ENCODE results near the gene ZNF454.

GRCh38 chr5:179006564-179006963, 65.6 kb downstream of the ZNF454 start:
- TF ChIP-seq TAF1 (IDR thresholded peaks at IDR 0.05; ENCODE audit: borderline replicate concordance, insufficient read depth, low read length) = no peak
- TF ChIP-seq POLR2AphosphoS5 (IDR thresholded peaks at IDR 0.05; ENCODE audit: low read depth, low read length) = no peak
- no peak for TF ChIP-seq SIN3A (IDR thresholded peaks at IDR 0.05; ENCODE audit: borderline replicate concordance, insufficient read depth, low read length)
- TF ChIP-seq, protein P1, sequence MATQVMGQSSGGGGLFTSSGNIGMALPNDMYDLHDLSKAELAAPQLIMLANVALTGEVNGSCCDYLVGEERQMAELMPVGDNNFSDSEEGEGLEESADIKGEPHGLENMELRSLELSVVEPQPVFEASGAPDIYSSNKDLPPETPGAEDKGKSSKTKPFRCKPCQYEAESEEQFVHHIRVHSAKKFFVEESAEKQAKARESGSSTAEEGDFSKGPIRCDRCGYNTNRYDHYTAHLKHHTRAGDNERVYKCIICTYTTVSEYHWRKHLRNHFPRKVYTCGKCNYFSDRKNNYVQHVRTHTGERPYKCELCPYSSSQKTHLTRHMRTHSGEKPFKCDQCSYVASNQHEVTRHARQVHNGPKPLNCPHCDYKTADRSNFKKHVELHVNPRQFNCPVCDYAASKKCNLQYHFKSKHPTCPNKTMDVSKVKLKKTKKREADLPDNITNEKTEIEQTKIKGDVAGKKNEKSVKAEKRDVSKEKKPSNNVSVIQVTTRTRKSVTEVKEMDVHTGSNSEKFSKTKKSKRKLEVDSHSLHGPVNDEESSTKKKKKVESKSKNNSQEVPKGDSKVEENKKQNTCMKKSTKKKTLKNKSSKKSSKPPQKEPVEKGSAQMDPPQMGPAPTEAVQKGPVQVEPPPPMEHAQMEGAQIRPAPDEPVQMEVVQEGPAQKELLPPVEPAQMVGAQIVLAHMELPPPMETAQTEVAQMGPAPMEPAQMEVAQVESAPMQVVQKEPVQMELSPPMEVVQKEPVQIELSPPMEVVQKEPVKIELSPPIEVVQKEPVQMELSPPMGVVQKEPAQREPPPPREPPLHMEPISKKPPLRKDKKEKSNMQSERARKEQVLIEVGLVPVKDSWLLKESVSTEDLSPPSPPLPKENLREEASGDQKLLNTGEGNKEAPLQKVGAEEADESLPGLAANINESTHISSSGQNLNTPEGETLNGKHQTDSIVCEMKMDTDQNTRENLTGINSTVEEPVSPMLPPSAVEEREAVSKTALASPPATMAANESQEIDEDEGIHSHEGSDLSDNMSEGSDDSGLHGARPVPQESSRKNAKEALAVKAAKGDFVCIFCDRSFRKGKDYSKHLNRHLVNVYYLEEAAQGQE (IDR thresholded peaks at IDR 0.05; ENCODE audit: insufficient read depth in 1 of 2, low read depth in 2 of 2, low read length in 2 of 2) = no peak

All from PFSK-1 (cell line).